Activated naive CD8-positive, alpha-beta T cell treated with anti-CD3 and anti-CD28 coated beads, Interleukin-2, amount 50 U/mL, for 24 hours (primary cell): ENCODE data around the gene C11orf71.

Experiments used
- ATAC-seq: fragments of 150-1000 bp; cut with Tn5 transposase; one replicate; pipeline ENCODE4 v1.10.0; 2021
- DNase-seq: peaks from one replicate; pipeline ENCODE4 v3.0.0; 2021
- H3K27ac Mint-ChIP-seq: one replicate; pipeline ENCODE4 v1.8.0; 2021; ENCODE audit warnings: mild to moderate bottlenecking, mixed read lengths
- H3K27me3 Mint-ChIP-seq: one replicate; pipeline ENCODE4 v1.8.0; 2021; ENCODE audit warnings: mixed read lengths
- H3K36me3 Mint-ChIP-seq: one replicate; pipeline ENCODE4 v1.8.0; 2021; ENCODE audit warnings: low read depth, mixed read lengths
- H3K4me1 Mint-ChIP-seq: one replicate; pipeline ENCODE4 v1.8.0; 2021; ENCODE audit warnings: mixed read lengths
- H3K4me3 Mint-ChIP-seq: one replicate; pipeline ENCODE4 v1.8.0; 2021; ENCODE audit warnings: mild to moderate bottlenecking, moderate library complexity, mixed read lengths
- H3K9me3 Mint-ChIP-seq: one replicate; pipeline ENCODE4 v1.8.0; 2021; ENCODE audit warnings: mixed read lengths

Gene C11orf71

DNA sequence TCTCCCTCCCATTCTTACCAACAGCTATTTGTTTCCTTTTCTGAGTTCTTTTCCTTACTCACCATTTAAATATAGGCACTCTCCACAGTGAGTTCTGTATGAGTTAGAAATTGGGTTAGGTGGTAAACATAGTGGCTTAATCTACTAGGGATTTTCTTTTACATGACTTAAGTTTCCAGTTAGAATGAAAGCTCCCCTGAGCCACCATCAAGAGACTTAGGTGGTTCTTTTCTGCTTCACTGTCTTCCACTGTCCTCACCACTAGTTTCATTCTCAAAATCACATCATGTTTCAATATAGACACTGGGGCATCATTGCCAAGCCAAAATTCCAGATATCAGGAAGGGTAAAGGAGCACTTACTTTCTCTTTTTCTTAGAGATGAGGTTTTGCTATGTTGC lies 30.0 kb upstream of the C11orf71 start:
- no peaks in the 10 kb centered on the region for H3K36me3 Mint-ChIP-seq
- peaks cover 3% of the 10 kb centered on the region for H3K9me3 Mint-ChIP-seq
- ATAC-seq, result no peak
- no peaks in the 10 kb centered on the region for H3K4me1 Mint-ChIP-seq
- DNase-seq, result no peak
- H3K27ac Mint-ChIP-seq, result no peak overlapping the region
- no peak overlapping the region for H3K4me3 Mint-ChIP-seq
- peaks cover 3% of the 10 kb centered on the region for H3K27me3 Mint-ChIP-seq

DNA sequence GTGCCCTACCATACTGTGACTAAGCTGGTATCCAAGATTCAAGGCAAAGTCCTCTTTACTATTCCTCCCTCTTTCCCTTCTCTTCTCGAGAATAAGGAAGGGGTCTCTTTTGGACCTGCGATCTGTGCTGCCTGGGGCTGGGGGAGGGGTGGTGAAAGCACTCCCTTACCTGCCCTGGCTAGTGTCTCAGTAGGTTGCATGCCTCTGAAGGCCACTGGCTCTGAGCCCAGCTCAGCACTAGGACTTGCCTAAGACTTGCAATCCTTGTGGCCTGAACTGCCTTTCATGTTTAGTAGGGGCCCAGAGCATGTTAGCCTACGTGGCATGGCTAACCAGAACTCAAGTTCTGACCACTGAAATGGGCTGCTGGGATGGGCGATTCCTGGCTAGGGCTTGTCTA lies 26.0 kb upstream of the C11orf71 start:
- Mint-ChIP-seq H3K4me3 (no peak overlapping the region), H3K27me3 (no peaks in the 10 kb centered on the region), H3K36me3 (peaks cover 5% of the 10 kb centered on the region), H3K4me1 (no peaks in the 10 kb centered on the region), H3K9me3 (peaks cover 11% of the 10 kb centered on the region), H3K27ac (no peak overlapping the region)
- DNase-seq (no peak), ATAC-seq (no peak)

- Mint-ChIP-seq H3K36me3 (peaks cover 4% of the 10 kb centered on the region), H3K27me3 (no peaks in the 10 kb centered on the region), H3K4me1 (no peaks in the 10 kb centered on the region), H3K9me3 (no peaks in the 10 kb centered on the region), H3K27ac (no peak overlapping the region), H3K4me3 (no peak overlapping the region)
- DNase-seq, result no peak
- no peak for ATAC-seq
Observed at GRCh38 chr11:114416441-114416961, 16.2 kb upstream of the C11orf71 start.

GRCh38 chr11:114413958-114414357 lies 13.6 kb upstream of the C11orf71 start:
- H3K27ac Mint-ChIP-seq, result no peak overlapping the region
- DNase-seq, result no peak

GRCh38 chr11:114412946-114413345 lies 12.6 kb upstream of the C11orf71 start:
- Mint-ChIP-seq H3K4me3 (no peak overlapping the region), H3K4me1 (no peaks in the 10 kb centered on the region), H3K27me3 (no peaks in the 10 kb centered on the region), H3K27ac (no peak overlapping the region), H3K9me3 (no peaks in the 10 kb centered on the region), H3K36me3 (peaks cover 22% of the 10 kb centered on the region)
- ATAC-seq (no peak), DNase-seq (no peak)

More at GRCh38 chr11:114413958-114414357, 13.6 kb upstream of the C11orf71 start:
- no peak overlapping the region for H3K4me3 Mint-ChIP-seq
- peaks cover 17% of the 10 kb centered on the region for H3K36me3 Mint-ChIP-seq
- no peaks in the 10 kb centered on the region for H3K9me3 Mint-ChIP-seq
- H3K4me1 Mint-ChIP-seq, result no peaks in the 10 kb centered on the region
- H3K27me3 Mint-ChIP-seq, result no peaks in the 10 kb centered on the region
- no peak for ATAC-seq

- Mint-ChIP-seq H3K36me3 (peaks cover 50% of the 10 kb centered on the region), H3K27me3 (no peaks in the 10 kb centered on the region)
Observed at GRCh38 chr11:114401311-114401710, 1.0 kb upstream of the C11orf71 start.

GRCh38 chr11:114400915-114401223 lies 558 bp upstream of the C11orf71 start:
- Mint-ChIP-seq H3K9me3 (no peaks in the 10 kb centered on the region), H3K4me1 (peaks cover 55% of the 10 kb centered on the region), H3K4me3 (peak overlapping the region; percentile 93), H3K27ac (peak overlapping the region; percentile 99), H3K27me3 (no peaks in the 10 kb centered on the region), H3K36me3 (peaks cover 46% of the 10 kb centered on the region)
- no peak for DNase-seq
- no peak for ATAC-seq

More at GRCh38 chr11:114401311-114401710, 1.0 kb upstream of the C11orf71 start:
- Mint-ChIP-seq H3K9me3 (no peaks in the 10 kb centered on the region), H3K27ac (peak overlapping the region; percentile 99), H3K4me3 (peak overlapping the region; percentile 93), H3K4me1 (peaks cover 58% of the 10 kb centered on the region)
- DNase-seq (no peak), ATAC-seq (no peak)

GRCh38 chr11:114399490-114400215 lies 658 bp downstream of the C11orf71 start:
- no peaks in the 10 kb centered on the region for H3K9me3 Mint-ChIP-seq
- peaks cover 35% of the 10 kb centered on the region for H3K36me3 Mint-ChIP-seq
- H3K27me3 Mint-ChIP-seq, result no peaks in the 10 kb centered on the region
- ATAC-seq, result peak; percentile 8
- H3K4me3 Mint-ChIP-seq, result peak overlapping the region; percentile 93
- peak overlapping the region; percentile 99 for H3K27ac Mint-ChIP-seq
- no peak for DNase-seq
- peaks cover 45% of the 10 kb centered on the region for H3K4me1 Mint-ChIP-seq

GRCh38 chr11:114398303-114398920 lies 1.9 kb downstream of the C11orf71 start:
- ATAC-seq (no peak), DNase-seq (no peak)
- peaks cover 35% of the 10 kb centered on the region for H3K4me1 Mint-ChIP-seq
- H3K27me3 Mint-ChIP-seq, result no peaks in the 10 kb centered on the region
- peaks cover 27% of the 10 kb centered on the region for H3K36me3 Mint-ChIP-seq
- peak overlapping the region; percentile 93 for H3K4me3 Mint-ChIP-seq
- H3K27ac Mint-ChIP-seq, result no peak overlapping the region
- no peaks in the 10 kb centered on the region for H3K9me3 Mint-ChIP-seq

DNA sequence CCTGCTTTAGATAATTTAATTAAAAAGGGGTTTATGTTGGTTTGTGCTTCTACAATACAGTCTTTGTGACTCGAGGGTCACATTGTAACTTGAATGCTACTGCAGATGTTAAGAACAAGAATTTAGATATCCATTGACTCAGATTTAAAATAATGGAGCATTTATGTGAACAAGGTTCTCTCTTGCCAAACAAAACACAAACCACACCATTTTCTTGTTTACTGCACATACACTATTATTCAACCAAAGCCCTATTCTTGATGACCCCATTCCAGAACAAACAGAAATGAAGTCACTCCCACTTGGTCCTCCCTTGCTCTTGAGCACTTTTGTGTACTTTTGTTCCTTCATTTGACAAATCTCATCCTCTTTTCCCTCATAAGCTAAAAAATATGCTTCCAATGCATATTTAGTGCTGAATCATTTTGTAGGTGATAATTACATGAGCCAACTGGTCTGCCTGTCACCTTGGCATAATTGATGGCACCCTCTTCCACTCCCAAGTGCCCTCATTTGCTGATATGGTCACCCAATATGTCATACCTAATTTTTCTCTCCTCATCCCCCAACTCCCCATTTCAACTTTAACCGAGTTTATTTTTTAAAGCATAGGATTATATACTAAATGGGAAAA lies 2.8 kb downstream of the C11orf71 start:
- DNase-seq (no peak), ATAC-seq (no peak)
- Mint-ChIP-seq H3K4me1 (peaks cover 26% of the 10 kb centered on the region), H3K4me3 (no peak overlapping the region), H3K27me3 (no peaks in the 10 kb centered on the region), H3K27ac (no peak overlapping the region), H3K36me3 (peaks cover 19% of the 10 kb centered on the region), H3K9me3 (no peaks in the 10 kb centered on the region)

- H3K27ac Mint-ChIP-seq, result no peak overlapping the region
- H3K36me3 Mint-ChIP-seq, result peaks cover 16% of the 10 kb centered on the region
- H3K27me3 Mint-ChIP-seq, result no peaks in the 10 kb centered on the region
- H3K4me3 Mint-ChIP-seq, result no peak overlapping the region
- DNase-seq (no peak), ATAC-seq (no peak)
- peaks cover 23% of the 10 kb centered on the region for H3K4me1 Mint-ChIP-seq
- no peaks in the 10 kb centered on the region for H3K9me3 Mint-ChIP-seq
Observed at GRCh38 chr11:114396916-114397315, 3.4 kb downstream of the C11orf71 start.

- Mint-ChIP-seq H3K4me1 (peaks cover 22% of the 10 kb centered on the region), H3K36me3 (peaks cover 13% of the 10 kb centered on the region), H3K9me3 (no peaks in the 10 kb centered on the region), H3K27me3 (no peaks in the 10 kb centered on the region), H3K4me3 (no peak overlapping the region), H3K27ac (no peak overlapping the region)
- ATAC-seq, result no peak
- DNase-seq, result no peak
Observed at GRCh38 chr11:114395736-114396135, 4.6 kb downstream of the C11orf71 start.

- Mint-ChIP-seq H3K27me3 (peaks cover 2% of the 10 kb centered on the region), H3K36me3 (no peaks in the 10 kb centered on the region), H3K27ac (no peak overlapping the region), H3K9me3 (no peaks in the 10 kb centered on the region), H3K4me1 (peaks cover 7% of the 10 kb centered on the region), H3K4me3 (no peak overlapping the region)
- DNase-seq, result no peak
- ATAC-seq, result no peak
Observed at GRCh38 chr11:114392735-114393667, 7.3 kb downstream of the C11orf71 start.

GRCh38 chr11:114386545-114386944 lies 13.8 kb downstream of the C11orf71 start:
- no peak for DNase-seq
- H3K27ac Mint-ChIP-seq, result no peak overlapping the region
- no peaks in the 10 kb centered on the region for H3K9me3 Mint-ChIP-seq
- ATAC-seq, result no peak
- H3K4me3 Mint-ChIP-seq, result no peak overlapping the region
- peaks cover 9% of the 10 kb centered on the region for H3K27me3 Mint-ChIP-seq
- H3K4me1 Mint-ChIP-seq, result no peaks in the 10 kb centered on the region
- no peaks in the 10 kb centered on the region for H3K36me3 Mint-ChIP-seq
